Measurements from ENCODE around the gene MYLK4. TPM values are rescaled to one million over a fixed set of nuclear protein-coding genes. Genes with fewer than 3 reads are reported as not detected.

The MYLK4 gene
- total RNA-seq, 2 donors from 2014 or later = 1.0 to 3.6 TPM

GRCh38 chr6:2715737-2716136, 35.0 kb downstream of the MYLK4 start:
- H3K36me3 ChIP-seq = no peaks in the 10 kb centered on the region
- no peak for TF ChIP-seq CTCF (IDR thresholded peaks at IDR 0.05)
- H3K27ac ChIP-seq = no peak overlapping the region
- no peaks in the 10 kb centered on the region for H3K4me1 ChIP-seq
- H3K4me3 ChIP-seq = no peak overlapping the region
- H3K27me3 ChIP-seq = no peaks in the 10 kb centered on the region
- DNase-seq (ENCODE audit: low spot score) = no peak
- H3K9me3 ChIP-seq = no peaks in the 10 kb centered on the region

- Histone ChIP-seq H3K36me3 (no peaks in the 10 kb centered on the region), H3K27ac (no peak overlapping the region), H3K4me3 (no peak overlapping the region), H3K27me3 (no peaks in the 10 kb centered on the region), H3K9me3 (no peaks in the 10 kb centered on the region), H3K4me1 (no peaks in the 10 kb centered on the region)
- no peak for TF ChIP-seq CTCF (IDR thresholded peaks at IDR 0.05)
- DNase-seq (ENCODE audit: low spot score) = no peak
Observed at GRCh38 chr6:2714111-2714895, 36.4 kb downstream of the MYLK4 start.

- H3K27ac ChIP-seq = no peak overlapping the region
- DNase-seq (ENCODE audit: low spot score) = no peak
- no peak overlapping the region for H3K4me3 ChIP-seq
- H3K9me3 ChIP-seq = no peaks in the 10 kb centered on the region
- H3K27me3 ChIP-seq = no peaks in the 10 kb centered on the region
- H3K36me3 ChIP-seq = no peaks in the 10 kb centered on the region
- no peaks in the 10 kb centered on the region for H3K4me1 ChIP-seq
- no peak for TF ChIP-seq CTCF (IDR thresholded peaks at IDR 0.05)
Observed at GRCh38 chr6:2713473-2714110, 37.1 kb downstream of the MYLK4 start.

DNA sequence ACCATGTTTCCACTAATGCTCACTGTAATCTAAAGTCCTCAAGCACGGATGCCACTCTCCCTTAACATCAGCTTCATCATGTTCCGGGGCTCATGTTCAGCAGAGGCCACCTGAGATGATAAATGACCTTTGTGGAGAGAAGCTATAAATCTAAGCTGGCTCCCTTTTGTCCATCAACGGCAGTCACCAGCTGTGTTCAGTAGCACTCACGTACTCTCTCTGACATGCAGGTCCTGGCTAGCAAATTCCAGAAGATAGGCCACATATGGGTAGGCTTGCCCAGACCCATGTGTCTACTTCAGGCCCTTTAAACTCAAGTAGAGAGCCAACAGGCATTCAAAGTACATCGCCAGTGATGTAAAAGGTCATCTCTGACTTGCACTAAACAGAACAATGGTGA, 38.6 kb downstream of the MYLK4 start:
- DNase-seq (ENCODE audit: low spot score) = no peak
- no peak overlapping the region for H3K4me3 ChIP-seq
- H3K27me3 ChIP-seq = no peaks in the 10 kb centered on the region
- no peak overlapping the region for H3K27ac ChIP-seq
- no peaks in the 10 kb centered on the region for H3K9me3 ChIP-seq
- H3K4me1 ChIP-seq = peaks cover 0 to 6% of the 10 kb centered on the region in 2 donors
- no peak for TF ChIP-seq CTCF (IDR thresholded peaks at IDR 0.05)
- no peaks in the 10 kb centered on the region for H3K36me3 ChIP-seq

GRCh38 chr6:2710412-2710811, 40.3 kb downstream of the MYLK4 start:
- no peaks in the 10 kb centered on the region for H3K36me3 ChIP-seq
- no peak overlapping the region for H3K4me3 ChIP-seq
- DNase-seq (ENCODE audit: low spot score) = no peak
- no peak for TF ChIP-seq CTCF (IDR thresholded peaks at IDR 0.05)
- no peaks in the 10 kb centered on the region for H3K9me3 ChIP-seq
- H3K27me3 ChIP-seq = no peaks in the 10 kb centered on the region
- H3K27ac ChIP-seq = no peak overlapping the region
- peaks cover 0 to 6% of the 10 kb centered on the region in 2 donors for H3K4me1 ChIP-seq
